ENCODE measurements around the gene DUSP22.

Gene DUSP22

GRCh38 chr6:287489-287860 is 4.8 kb upstream of the DUSP22 start:
- Histone ChIP-seq H4K20me1 (ENCODE audit: insufficient read depth, low read length) (no peaks in the 10 kb centered on the region), H2AFZ (ENCODE audit: low read length) (no peak overlapping the region), H3K4me2 (ENCODE audit: low read depth, low read length) (no peak overlapping the region), H3K36me3 (replicated peaks; ENCODE audit: insufficient read depth, low read length) (no peaks in the 10 kb centered on the region), H3K27me3 (replicated peaks; ENCODE audit: insufficient read depth, low read length) (no peaks in the 10 kb centered on the region), H3K4me3 (ENCODE audit: low read length) (no peak overlapping the region), H3K9ac (ENCODE audit: low read length) (no peak overlapping the region), H3K27ac (ENCODE audit: low read length) (no peak overlapping the region), H3K4me1 (ENCODE audit: low read length) (peaks cover 14% of the 10 kb centered on the region; the same call in 1 of the 2 replicates), H3K79me2 (ENCODE audit: low read length) (peaks cover 9% of the 10 kb centered on the region), H3K9me3 (replicated peaks; ENCODE audit: insufficient read depth, low read length) (no peaks in the 10 kb centered on the region), H3F3A (ENCODE audit: insufficient read depth, low read length) (peaks cover 21% of the 10 kb centered on the region), H3K9me2 (replicated peaks; ENCODE audit: insufficient read depth, low read length) (no peaks in the 10 kb centered on the region)
- TF ChIP-seq EZH2 (optimal IDR thresholded peaks at IDR 0.05; ENCODE audit: low read depth, low read length) (no peak), EZH2phosphoT487 (IDR thresholded peaks at IDR 0.05; ENCODE audit: low read length) (no peak)
- TF ChIP-seq, protein P1, sequence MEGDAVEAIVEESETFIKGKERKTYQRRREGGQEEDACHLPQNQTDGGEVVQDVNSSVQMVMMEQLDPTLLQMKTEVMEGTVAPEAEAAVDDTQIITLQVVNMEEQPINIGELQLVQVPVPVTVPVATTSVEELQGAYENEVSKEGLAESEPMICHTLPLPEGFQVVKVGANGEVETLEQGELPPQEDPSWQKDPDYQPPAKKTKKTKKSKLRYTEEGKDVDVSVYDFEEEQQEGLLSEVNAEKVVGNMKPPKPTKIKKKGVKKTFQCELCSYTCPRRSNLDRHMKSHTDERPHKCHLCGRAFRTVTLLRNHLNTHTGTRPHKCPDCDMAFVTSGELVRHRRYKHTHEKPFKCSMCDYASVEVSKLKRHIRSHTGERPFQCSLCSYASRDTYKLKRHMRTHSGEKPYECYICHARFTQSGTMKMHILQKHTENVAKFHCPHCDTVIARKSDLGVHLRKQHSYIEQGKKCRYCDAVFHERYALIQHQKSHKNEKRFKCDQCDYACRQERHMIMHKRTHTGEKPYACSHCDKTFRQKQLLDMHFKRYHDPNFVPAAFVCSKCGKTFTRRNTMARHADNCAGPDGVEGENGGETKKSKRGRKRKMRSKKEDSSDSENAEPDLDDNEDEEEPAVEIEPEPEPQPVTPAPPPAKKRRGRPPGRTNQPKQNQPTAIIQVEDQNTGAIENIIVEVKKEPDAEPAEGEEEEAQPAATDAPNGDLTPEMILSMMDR (IDR thresholded peaks at IDR 0.05; ENCODE audit: low read length), result no peak
- no peak for DNase-seq

DNA sequence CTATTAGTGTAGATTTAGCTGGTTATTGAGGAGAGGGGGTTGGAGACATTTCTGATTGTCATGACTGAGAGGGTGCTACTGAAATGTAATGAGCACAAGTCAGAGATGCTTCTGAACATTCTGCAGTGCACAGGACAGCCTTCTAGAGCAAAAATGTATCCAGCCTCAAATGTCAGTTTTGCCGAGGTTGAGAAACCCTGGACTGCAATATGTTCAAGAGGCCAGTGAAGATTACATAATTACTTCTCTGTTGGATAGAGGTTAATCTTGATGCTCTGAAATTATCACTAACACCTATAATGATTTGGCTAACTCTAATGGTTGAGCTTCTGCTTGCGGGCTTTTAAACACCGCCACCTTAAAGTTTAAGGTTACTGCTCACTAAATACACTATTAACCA is 3.4 kb upstream of the DUSP22 start:
- H3K4me2 ChIP-seq (ENCODE audit: low read depth, low read length), result no peak overlapping the region
- DNase-seq, result no peak
- no peak overlapping the region for H2AFZ ChIP-seq (ENCODE audit: low read length)
- H3K9ac ChIP-seq (ENCODE audit: low read length), result no peak overlapping the region
- no peak overlapping the region for H3K27ac ChIP-seq (ENCODE audit: low read length)
- H3K4me1 ChIP-seq (ENCODE audit: low read length), result peaks cover 16% of the 10 kb centered on the region; the same call in 1 of the 2 replicates
- H3K9me2 ChIP-seq (replicated peaks; ENCODE audit: insufficient read depth, low read length), result no peaks in the 10 kb centered on the region
- TF ChIP-seq EZH2phosphoT487 (IDR thresholded peaks at IDR 0.05; ENCODE audit: low read length), result no peak
- no peak for TF ChIP-seq EZH2 (optimal IDR thresholded peaks at IDR 0.05; ENCODE audit: low read depth, low read length)
- TF ChIP-seq, protein P1 (IDR thresholded peaks at IDR 0.05; ENCODE audit: low read length), result no peak
- H3K4me3 ChIP-seq (ENCODE audit: low read length), result no peak overlapping the region
- H3F3A ChIP-seq (ENCODE audit: insufficient read depth, low read length), result peaks cover 35% of the 10 kb centered on the region
- H3K27me3 ChIP-seq (replicated peaks; ENCODE audit: insufficient read depth, low read length), result no peaks in the 10 kb centered on the region
- no peaks in the 10 kb centered on the region for H4K20me1 ChIP-seq (ENCODE audit: insufficient read depth, low read length)
- peaks cover 19% of the 10 kb centered on the region for H3K79me2 ChIP-seq (ENCODE audit: low read length)
- no peaks in the 10 kb centered on the region for H3K36me3 ChIP-seq (replicated peaks; ENCODE audit: insufficient read depth, low read length)
- H3K9me3 ChIP-seq (replicated peaks; ENCODE audit: insufficient read depth, low read length), result no peaks in the 10 kb centered on the region

- no peak for DNase-seq
- H3K27ac ChIP-seq (ENCODE audit: low read length), result peak overlapping the region; percentile 89; the same call in 1 of the 2 replicates
These were observed 2.0 kb upstream of the DUSP22 start for GRCh38 chr6:290111-290922.

More at GRCh38 chr6:290111-290922, 2.0 kb upstream of the DUSP22 start:
- no peak for TF ChIP-seq EZH2 (optimal IDR thresholded peaks at IDR 0.05; ENCODE audit: low read depth, low read length)
- TF ChIP-seq, protein P1 (IDR thresholded peaks at IDR 0.05; ENCODE audit: low read length), result no peak
- TF ChIP-seq EZH2phosphoT487 (IDR thresholded peaks at IDR 0.05; ENCODE audit: low read length), result no peak
- Histone ChIP-seq H3K4me3 (ENCODE audit: low read length) (peak overlapping the region; percentile 77; the same call in 1 of the 2 replicates), H3K79me2 (ENCODE audit: low read length) (peaks cover 34% of the 10 kb centered on the region), H3K9me2 (replicated peaks; ENCODE audit: insufficient read depth, low read length) (no peaks in the 10 kb centered on the region), H3K27me3 (replicated peaks; ENCODE audit: insufficient read depth, low read length) (no peaks in the 10 kb centered on the region), H3K9ac (ENCODE audit: low read length) (no peak overlapping the region; the same call in 1 of the 2 replicates), H3K9me3 (replicated peaks; ENCODE audit: insufficient read depth, low read length) (no peaks in the 10 kb centered on the region), H2AFZ (ENCODE audit: low read length) (no peak overlapping the region), H3K4me1 (ENCODE audit: low read length) (peaks cover 29% of the 10 kb centered on the region), H4K20me1 (ENCODE audit: insufficient read depth, low read length) (no peaks in the 10 kb centered on the region), H3K36me3 (replicated peaks; ENCODE audit: insufficient read depth, low read length) (no peaks in the 10 kb centered on the region), H3F3A (ENCODE audit: insufficient read depth, low read length) (peaks cover 38% of the 10 kb centered on the region), H3K4me2 (ENCODE audit: low read depth, low read length) (peak overlapping the region; percentile 95; the same call in 1 of the 2 replicates)
